ENCODE measurements around the gene EFCAB5. TPM values are rescaled to one million over a fixed set of nuclear protein-coding genes. Genes with fewer than 3 reads are reported as not detected.

The EFCAB5 gene
- total and polyA plus RNA-seq, 2 of the 13 experiments (the other 11 are each of a cell fraction or from before 2014, with no cell fraction given) = 0.15 TPM; not detected in 1

DNA sequence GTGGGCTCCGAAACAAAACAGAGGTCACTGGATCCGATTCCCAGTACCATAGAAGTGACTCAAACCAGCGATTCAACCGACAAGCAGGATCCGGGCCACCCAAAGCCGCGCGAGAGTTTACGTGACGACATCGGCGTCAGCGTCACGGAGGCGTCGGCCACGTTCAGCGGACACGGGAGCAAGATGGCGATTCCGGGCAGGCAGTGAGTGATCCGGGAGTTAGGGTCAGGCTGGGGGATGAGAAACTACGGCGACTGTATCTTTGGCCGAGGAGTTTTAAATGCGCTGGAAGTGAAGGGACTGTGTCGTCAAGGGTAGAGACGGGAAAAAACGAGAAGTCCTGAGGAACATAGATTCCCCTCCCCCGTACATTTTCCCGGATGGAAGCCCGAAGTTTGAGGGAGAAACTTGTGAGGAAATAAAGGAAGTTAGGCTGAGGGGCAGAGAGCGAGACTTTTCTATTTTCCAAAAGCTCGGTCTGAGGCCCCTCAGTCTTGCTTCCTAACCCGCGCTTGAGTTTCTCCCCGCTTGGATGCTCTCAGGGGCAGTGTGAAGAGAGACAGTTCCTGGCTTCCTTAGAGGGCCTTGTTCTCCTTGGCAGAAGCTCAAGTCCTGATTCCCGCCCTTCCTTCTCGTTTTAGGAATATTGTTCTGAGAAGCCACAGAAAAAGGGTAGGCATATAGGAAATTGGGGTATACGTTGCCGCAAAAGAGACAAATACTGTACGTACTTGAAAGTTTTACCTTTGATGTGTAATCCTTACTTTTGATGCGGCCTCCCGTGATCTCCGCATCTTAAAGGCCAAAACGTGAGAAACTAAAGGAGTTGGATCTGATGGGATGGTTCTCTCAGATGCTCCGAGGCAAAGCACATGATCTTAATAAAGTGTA lies 175.5 kb downstream of the EFCAB5 start, which contains the start of gene NSRP1 (continued):
- TF ChIP-seq, protein P1, sequence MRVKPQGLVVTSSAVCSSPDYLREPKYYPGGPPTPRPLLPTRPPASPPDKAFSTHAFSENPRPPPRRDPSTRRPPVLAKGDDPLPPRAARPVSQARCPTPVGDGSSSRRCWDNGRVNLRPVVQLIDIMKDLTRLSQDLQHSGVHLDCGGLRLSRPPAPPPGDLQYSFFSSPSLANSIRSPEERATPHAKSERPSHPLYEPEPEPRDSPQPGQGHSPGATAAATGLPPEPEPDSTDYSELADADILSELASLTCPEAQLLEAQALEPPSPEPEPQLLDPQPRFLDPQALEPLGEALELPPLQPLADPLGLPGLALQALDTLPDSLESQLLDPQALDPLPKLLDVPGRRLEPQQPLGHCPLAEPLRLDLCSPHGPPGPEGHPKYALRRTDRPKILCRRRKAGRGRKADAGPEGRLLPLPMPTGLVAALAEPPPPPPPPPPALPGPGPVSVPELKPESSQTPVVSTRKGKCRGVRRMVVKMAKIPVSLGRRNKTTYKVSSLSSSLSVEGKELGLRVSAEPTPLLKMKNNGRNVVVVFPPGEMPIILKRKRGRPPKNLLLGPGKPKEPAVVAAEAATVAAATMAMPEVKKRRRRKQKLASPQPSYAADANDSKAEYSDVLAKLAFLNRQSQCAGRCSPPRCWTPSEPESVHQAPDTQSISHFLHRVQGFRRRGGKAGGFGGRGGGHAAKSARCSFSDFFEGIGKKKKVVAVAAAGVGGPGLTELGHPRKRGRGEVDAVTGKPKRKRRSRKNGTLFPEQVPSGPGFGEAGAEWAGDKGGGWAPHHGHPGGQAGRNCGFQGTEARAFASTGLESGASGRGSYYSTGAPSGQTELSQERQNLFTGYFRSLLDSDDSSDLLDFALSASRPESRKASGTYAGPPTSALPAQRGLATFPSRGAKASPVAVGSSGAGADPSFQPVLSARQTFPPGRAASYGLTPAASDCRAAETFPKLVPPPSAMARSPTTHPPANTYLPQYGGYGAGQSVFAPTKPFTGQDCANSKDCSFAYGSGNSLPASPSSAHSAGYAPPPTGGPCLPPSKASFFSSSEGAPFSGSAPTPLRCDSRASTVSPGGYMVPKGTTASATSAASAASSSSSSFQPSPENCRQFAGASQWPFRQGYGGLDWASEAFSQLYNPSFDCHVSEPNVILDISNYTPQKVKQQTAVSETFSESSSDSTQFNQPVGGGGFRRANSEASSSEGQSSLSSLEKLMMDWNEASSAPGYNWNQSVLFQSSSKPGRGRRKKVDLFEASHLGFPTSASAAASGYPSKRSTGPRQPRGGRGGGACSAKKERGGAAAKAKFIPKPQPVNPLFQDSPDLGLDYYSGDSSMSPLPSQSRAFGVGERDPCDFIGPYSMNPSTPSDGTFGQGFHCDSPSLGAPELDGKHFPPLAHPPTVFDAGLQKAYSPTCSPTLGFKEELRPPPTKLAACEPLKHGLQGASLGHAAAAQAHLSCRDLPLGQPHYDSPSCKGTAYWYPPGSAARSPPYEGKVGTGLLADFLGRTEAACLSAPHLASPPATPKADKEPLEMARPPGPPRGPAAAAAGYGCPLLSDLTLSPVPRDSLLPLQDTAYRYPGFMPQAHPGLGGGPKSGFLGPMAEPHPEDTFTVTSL (CRISPR knock-in tag; IDR thresholded peaks at IDR 0.05; ENCODE audit: borderline replicate concordance) = no peak
- no peak for TF ChIP-seq FOXM1 (CRISPR knock-in tag; IDR thresholded peaks at IDR 0.05)
- peak; percentile 89 for TF ChIP-seq ZNF451 (CRISPR knock-in tag; IDR thresholded peaks at IDR 0.05)
- no peak for TF ChIP-seq ZNF780A (CRISPR knock-in tag; IDR thresholded peaks at IDR 0.05)
- TF ChIP-seq, protein P2, sequence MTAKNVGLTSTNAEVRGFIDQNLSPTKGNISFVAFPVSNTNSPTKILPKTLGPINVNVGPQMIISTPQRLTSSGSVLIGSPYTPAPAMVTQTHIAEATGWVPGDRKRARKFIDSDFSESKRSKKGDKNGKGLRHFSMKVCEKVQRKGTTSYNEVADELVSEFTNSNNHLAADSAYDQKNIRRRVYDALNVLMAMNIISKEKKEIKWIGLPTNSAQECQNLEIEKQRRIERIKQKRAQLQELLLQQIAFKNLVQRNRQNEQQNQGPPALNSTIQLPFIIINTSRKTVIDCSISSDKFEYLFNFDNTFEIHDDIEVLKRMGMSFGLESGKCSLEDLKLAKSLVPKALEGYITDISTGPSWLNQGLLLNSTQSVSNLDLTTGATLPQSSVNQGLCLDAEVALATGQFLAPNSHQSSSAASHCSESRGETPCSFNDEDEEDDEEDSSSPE (CRISPR knock-in tag; IDR thresholded peaks at IDR 0.05) = no peak
- TF ChIP-seq KLF6 (CRISPR knock-in tag; IDR thresholded peaks at IDR 0.05) = peak; percentile 68; the same call in 1 of the 2 replicates
- TF ChIP-seq JUND (CRISPR knock-in tag; IDR thresholded peaks at IDR 0.05) = no peak
- no peak for TF ChIP-seq ZNF3 (CRISPR knock-in tag; IDR thresholded peaks at IDR 0.05)
- TF ChIP-seq ZBTB7B (CRISPR knock-in tag; IDR thresholded peaks at IDR 0.05) = no peak; the same call in 1 of the 2 replicates
- TF ChIP-seq, protein P3, sequence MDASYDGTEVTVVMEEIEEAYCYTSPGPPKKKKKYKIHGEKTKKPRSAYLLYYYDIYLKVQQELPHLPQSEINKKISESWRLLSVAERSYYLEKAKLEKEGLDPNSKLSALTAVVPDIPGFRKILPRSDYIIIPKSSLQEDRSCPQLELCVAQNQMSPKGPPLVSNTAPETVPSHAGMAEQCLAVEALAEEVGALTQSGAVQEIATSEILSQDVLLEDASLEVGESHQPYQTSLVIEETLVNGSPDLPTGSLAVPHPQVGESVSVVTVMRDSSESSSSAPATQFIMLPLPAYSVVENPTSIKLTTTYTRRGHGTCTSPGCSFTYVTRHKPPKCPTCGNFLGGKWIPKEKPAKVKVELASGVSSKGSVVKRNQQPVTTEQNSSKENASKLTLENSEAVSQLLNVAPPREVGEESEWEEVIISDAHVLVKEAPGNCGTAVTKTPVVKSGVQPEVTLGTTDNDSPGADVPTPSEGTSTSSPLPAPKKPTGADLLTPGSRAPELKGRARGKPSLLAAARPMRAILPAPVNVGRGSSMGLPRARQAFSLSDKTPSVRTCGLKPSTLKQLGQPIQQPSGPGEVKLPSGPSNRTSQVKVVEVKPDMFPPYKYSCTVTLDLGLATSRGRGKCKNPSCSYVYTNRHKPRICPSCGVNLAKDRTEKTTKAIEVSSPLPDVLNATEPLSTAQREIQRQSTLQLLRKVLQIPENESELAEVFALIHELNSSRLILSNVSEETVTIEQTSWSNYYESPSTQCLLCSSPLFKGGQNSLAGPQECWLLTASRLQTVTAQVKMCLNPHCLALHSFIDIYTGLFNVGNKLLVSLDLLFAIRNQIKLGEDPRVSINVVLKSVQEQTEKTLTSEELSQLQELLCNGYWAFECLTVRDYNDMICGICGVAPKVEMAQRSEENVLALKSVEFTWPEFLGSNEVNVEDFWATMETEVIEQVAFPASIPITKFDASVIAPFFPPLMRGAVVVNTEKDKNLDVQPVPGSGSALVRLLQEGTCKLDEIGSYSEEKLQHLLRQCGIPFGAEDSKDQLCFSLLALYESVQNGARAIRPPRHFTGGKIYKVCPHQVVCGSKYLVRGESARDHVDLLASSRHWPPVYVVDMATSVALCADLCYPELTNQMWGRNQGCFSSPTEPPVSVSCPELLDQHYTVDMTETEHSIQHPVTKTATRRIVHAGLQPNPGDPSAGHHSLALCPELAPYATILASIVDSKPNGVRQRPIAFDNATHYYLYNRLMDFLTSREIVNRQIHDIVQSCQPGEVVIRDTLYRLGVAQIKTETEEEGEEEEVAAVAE (CRISPR knock-in tag; IDR thresholded peaks at IDR 0.05; ENCODE audit: borderline replicate concordance) = peak; percentile 70; the same call in 1 of the 2 replicates
- TF ChIP-seq, protein P4, sequence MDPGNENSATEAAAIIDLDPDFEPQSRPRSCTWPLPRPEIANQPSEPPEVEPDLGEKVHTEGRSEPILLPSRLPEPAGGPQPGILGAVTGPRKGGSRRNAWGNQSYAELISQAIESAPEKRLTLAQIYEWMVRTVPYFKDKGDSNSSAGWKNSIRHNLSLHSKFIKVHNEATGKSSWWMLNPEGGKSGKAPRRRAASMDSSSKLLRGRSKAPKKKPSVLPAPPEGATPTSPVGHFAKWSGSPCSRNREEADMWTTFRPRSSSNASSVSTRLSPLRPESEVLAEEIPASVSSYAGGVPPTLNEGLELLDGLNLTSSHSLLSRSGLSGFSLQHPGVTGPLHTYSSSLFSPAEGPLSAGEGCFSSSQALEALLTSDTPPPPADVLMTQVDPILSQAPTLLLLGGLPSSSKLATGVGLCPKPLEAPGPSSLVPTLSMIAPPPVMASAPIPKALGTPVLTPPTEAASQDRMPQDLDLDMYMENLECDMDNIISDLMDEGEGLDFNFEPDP (CRISPR knock-in tag; conservative IDR thresholded peaks at IDR 0.05) = no peak
- TF ChIP-seq RORA (CRISPR knock-in tag; IDR thresholded peaks at IDR 0.05) = no peak
- TF ChIP-seq MYC (CRISPR knock-in tag; IDR thresholded peaks at IDR 0.05; ENCODE audit: borderline replicate concordance) = peak; percentile 89
- peak; percentile 72 for TF ChIP-seq SPEN (CRISPR knock-in tag; IDR thresholded peaks at IDR 0.05; ENCODE audit: low read depth)
- TF ChIP-seq ZNF224 (CRISPR knock-in tag; IDR thresholded peaks at IDR 0.05) = no peak
- no peak for TF ChIP-seq ZC3H4 (CRISPR knock-in tag; IDR thresholded peaks at IDR 0.05; ENCODE audit: borderline replicate concordance)
- TF ChIP-seq KDM3A (CRISPR knock-in tag; IDR thresholded peaks at IDR 0.05; ENCODE audit: low read depth) = peak; percentile 67; the same call in 1 of the 2 replicates
